Measurements from ENCODE around the gene TBL1Y. TPM values are rescaled to one million over a fixed set of nuclear protein-coding genes. Genes with fewer than 3 reads are reported as not detected.

The TBL1Y gene
- polyA plus RNA-seq, 3 donors = 0.22 to 0.62 TPM; not detected in 1

GRCh38 chrY:7128211-7128610, 217.7 kb downstream of the TBL1Y start:
- no peak overlapping the region for H3K27ac ChIP-seq (ENCODE audit: low read depth, low read length)
- WGBS, 3 donors = 69 to 83% methylated on average over 3 of the region's 3 CpGs; no CpG with 5 or more reads in 1 of the 3 donors

Other genes with a start within 250 kb of the TBL1Y start
- not detected for gene AMELY, start 1.1 kb downstream of the TBL1Y start, polyA plus RNA-seq

Measured in adipose tissue (tissue), 3 donors.